Vagina (tissue), 2 donors: ENCODE results near the gene IQUB.
"Not testable (repeated sequence)": the region's sequence is repeated elsewhere in the genome, so short reads cannot be mapped to it uniquely, and the experiment has no call there.

Source experiments
- POLR2A ChIP-seq, 2 donors: fragments of 450-650 bp; IDR thresholded peaks; one replicate each; pipeline ENCODE4 v1.6.1; 2017; ENCODE audit warnings: antibody characterized with exemption in 2 of 2, mild to moderate bottlenecking in 2 of 2, moderate library complexity in 2 of 2
- TF ChIP-seq, protein P1 (sequence below), 3 experiments: fragments of 450-650 bp in 2 of 3; fragments of 200-600 bp in 1 of 3; sonication (generic) in 1 of 3; IDR thresholded peaks; one replicate each; pipeline ENCODE4 v1.5.1; 2017 to 2019; ENCODE audit warnings: antibody characterized with exemption in 3 of 3, mild to moderate bottlenecking in 2 of 3, moderate library complexity in 2 of 3

- TF ChIP-seq, protein P1, sequence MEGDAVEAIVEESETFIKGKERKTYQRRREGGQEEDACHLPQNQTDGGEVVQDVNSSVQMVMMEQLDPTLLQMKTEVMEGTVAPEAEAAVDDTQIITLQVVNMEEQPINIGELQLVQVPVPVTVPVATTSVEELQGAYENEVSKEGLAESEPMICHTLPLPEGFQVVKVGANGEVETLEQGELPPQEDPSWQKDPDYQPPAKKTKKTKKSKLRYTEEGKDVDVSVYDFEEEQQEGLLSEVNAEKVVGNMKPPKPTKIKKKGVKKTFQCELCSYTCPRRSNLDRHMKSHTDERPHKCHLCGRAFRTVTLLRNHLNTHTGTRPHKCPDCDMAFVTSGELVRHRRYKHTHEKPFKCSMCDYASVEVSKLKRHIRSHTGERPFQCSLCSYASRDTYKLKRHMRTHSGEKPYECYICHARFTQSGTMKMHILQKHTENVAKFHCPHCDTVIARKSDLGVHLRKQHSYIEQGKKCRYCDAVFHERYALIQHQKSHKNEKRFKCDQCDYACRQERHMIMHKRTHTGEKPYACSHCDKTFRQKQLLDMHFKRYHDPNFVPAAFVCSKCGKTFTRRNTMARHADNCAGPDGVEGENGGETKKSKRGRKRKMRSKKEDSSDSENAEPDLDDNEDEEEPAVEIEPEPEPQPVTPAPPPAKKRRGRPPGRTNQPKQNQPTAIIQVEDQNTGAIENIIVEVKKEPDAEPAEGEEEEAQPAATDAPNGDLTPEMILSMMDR (IDR thresholded peaks at IDR 0.05) = not testable (repeated sequence)
- not testable (repeated sequence) for TF ChIP-seq POLR2A (IDR thresholded peaks at IDR 0.05)
Observed at GRCh38 chr7:123530035-123530591, 4.3 kb downstream of the IQUB start.
